H1 (cell line): ENCODE results near the gene SNRPB. TPM values are rescaled to one million over a fixed set of nuclear protein-coding genes. Genes with fewer than 3 reads are reported as not detected.

Source experiments
- CEBPB ChIP-seq: IDR thresholded peaks from 2 replicates; pipeline ENCODE4 v1.6.1; 2012; ENCODE audit warnings: low read depth, low read length
- E2F6 ChIP-seq: IDR thresholded peaks from 2 replicates; pipeline ENCODE4 v1.6.1; 2012; ENCODE audit warnings: inconsistent platforms
- HDAC2 ChIP-seq, 2 experiments: fragments of 300-600 bp in 1 of 2; sonication (generic) in 1 of 2; IDR thresholded peaks; 2 replicates each; pipeline ENCODE4 v1.6.1; 2011 to 2012; ENCODE audit warnings: low read depth in 2 of 2, low read length in 2 of 2, mild to moderate bottlenecking in 2 of 2, moderate library complexity in 2 of 2, borderline replicate concordance in 1 of 2, inconsistent platforms in 1 of 2
- PHF8 ChIP-seq: fragments of 200-600 bp; sonication (generic); conservative IDR thresholded peaks from 2 replicates; pipeline ENCODE4 v1.7.1; 2012; ENCODE audit warnings: low read depth, mild to moderate bottlenecking, inconsistent platforms, low read length, moderate library complexity
- ZNF274 ChIP-seq: IDR thresholded peaks from 2 replicates; pipeline ENCODE4 v1.7.0; 2012; ENCODE audit warnings: low read length, borderline replicate concordance; ENCODE audit errors: extremely low read depth
- polyA plus RNA-seq, 7 experiments: library from polyadenylated mRNA; depleted of rRNA in 3 of 7; stranded (reverse) in 5 of 7; unstranded in 2 of 7; fragments of >200 nt in 5 of 7; fragments of 200-250 nt in 2 of 7; gene quantifications; 1 replicate in 5 of 7; 2 replicates in 1 of 7; 4 replicates in 1 of 7; pipeline versions ENCODE4 v1.2.1 to v1.2.3, GENCODE V29; 2011 to 2013; ENCODE audit warnings: missing spikeins in 2 of 7, mixed read lengths in 2 of 7
- total RNA-seq: library from RNA; stranded (reverse); fragmentation: NEBNext Ultra II Directional; extraction: Animal tissue kit (Norgen Biotek cat#: 25700); gene quantifications from 2 replicates; pipeline ENCODE4 v1.2.1, GENCODE V29; 2021
- TF ChIP-seq, protein P1 (sequence below): fragments of 300-600 bp; sonication (generic); IDR thresholded peaks from 2 replicates; pipeline ENCODE4 v1.7.1; 2012; ENCODE audit warnings: low read length, moderate library complexity, mild to moderate bottlenecking, inconsistent platforms; ENCODE audit not compliant: insufficient replicate concordance

SNRPB gene
- total and polyA plus RNA-seq, 2 of the 8 experiments (the other 6 are each of a cell fraction or from before 2014, with no cell fraction given): 507 to 589 TPM

GRCh38 chr20:2451422-2451821 lies 19.2 kb downstream of the SNRPB start (continued):
- no peak for TF ChIP-seq PHF8
- no peak for TF ChIP-seq E2F6
- no peak for TF ChIP-seq HDAC2 (IDR thresholded peaks at IDR 0.05; ENCODE audit: borderline replicate concordance in 1 of 2, low read depth in 2 of 2, low read length in 2 of 2)
- no peak for TF ChIP-seq CEBPB
- no peak for TF ChIP-seq ZNF274
- TF ChIP-seq, protein P1, sequence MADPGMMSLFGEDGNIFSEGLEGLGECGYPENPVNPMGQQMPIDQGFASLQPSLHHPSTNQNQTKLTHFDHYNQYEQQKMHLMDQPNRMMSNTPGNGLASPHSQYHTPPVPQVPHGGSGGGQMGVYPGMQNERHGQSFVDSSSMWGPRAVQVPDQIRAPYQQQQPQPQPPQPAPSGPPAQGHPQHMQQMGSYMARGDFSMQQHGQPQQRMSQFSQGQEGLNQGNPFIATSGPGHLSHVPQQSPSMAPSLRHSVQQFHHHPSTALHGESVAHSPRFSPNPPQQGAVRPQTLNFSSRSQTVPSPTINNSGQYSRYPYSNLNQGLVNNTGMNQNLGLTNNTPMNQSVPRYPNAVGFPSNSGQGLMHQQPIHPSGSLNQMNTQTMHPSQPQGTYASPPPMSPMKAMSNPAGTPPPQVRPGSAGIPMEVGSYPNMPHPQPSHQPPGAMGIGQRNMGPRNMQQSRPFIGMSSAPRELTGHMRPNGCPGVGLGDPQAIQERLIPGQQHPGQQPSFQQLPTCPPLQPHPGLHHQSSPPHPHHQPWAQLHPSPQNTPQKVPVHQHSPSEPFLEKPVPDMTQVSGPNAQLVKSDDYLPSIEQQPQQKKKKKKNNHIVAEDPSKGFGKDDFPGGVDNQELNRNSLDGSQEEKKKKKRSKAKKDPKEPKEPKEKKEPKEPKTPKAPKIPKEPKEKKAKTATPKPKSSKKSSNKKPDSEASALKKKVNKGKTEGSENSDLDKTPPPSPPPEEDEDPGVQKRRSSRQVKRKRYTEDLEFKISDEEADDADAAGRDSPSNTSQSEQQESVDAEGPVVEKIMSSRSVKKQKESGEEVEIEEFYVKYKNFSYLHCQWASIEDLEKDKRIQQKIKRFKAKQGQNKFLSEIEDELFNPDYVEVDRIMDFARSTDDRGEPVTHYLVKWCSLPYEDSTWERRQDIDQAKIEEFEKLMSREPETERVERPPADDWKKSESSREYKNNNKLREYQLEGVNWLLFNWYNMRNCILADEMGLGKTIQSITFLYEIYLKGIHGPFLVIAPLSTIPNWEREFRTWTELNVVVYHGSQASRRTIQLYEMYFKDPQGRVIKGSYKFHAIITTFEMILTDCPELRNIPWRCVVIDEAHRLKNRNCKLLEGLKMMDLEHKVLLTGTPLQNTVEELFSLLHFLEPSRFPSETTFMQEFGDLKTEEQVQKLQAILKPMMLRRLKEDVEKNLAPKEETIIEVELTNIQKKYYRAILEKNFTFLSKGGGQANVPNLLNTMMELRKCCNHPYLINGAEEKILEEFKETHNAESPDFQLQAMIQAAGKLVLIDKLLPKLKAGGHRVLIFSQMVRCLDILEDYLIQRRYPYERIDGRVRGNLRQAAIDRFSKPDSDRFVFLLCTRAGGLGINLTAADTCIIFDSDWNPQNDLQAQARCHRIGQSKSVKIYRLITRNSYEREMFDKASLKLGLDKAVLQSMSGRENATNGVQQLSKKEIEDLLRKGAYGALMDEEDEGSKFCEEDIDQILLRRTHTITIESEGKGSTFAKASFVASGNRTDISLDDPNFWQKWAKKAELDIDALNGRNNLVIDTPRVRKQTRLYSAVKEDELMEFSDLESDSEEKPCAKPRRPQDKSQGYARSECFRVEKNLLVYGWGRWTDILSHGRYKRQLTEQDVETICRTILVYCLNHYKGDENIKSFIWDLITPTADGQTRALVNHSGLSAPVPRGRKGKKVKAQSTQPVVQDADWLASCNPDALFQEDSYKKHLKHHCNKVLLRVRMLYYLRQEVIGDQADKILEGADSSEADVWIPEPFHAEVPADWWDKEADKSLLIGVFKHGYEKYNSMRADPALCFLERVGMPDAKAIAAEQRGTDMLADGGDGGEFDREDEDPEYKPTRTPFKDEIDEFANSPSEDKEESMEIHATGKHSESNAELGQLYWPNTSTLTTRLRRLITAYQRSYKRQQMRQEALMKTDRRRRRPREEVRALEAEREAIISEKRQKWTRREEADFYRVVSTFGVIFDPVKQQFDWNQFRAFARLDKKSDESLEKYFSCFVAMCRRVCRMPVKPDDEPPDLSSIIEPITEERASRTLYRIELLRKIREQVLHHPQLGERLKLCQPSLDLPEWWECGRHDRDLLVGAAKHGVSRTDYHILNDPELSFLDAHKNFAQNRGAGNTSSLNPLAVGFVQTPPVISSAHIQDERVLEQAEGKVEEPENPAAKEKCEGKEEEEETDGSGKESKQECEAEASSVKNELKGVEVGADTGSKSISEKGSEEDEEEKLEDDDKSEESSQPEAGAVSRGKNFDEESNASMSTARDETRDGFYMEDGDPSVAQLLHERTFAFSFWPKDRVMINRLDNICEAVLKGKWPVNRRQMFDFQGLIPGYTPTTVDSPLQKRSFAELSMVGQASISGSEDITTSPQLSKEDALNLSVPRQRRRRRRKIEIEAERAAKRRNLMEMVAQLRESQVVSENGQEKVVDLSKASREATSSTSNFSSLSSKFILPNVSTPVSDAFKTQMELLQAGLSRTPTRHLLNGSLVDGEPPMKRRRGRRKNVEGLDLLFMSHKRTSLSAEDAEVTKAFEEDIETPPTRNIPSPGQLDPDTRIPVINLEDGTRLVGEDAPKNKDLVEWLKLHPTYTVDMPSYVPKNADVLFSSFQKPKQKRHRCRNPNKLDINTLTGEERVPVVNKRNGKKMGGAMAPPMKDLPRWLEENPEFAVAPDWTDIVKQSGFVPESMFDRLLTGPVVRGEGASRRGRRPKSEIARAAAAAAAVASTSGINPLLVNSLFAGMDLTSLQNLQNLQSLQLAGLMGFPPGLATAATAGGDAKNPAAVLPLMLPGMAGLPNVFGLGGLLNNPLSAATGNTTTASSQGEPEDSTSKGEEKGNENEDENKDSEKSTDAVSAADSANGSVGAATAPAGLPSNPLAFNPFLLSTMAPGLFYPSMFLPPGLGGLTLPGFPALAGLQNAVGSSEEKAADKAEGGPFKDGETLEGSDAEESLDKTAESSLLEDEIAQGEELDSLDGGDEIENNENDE: no peak
